Measurements from ENCODE around the gene MTUS2. TPM values are rescaled to one million over a fixed set of nuclear protein-coding genes. Genes with fewer than 3 reads are reported as not detected.

Gene MTUS2
- total and polyA plus RNA-seq, 3 experiments from 2014 or later, result 0.60 TPM; not detected in 2

DNA sequence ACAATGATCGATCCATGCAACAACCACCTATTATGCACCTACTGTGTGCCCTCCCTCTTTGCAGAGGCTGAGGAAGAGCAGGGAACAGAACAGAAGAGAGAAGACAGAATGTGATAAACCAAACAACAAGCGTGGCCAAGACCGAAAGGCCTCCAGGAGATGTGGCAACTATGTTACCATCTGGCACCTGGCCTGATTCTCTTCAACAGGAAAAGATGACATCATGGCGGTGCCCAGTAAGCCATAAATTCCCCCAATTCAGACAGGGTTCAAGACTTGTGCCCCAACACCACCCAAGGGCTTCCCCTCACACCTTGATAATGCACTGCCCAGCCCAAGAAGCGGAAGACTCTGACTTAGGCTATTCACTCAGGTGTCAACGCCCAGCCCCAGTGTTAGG, 731.1 kb downstream of the MTUS2 start:
- no peaks in the 10 kb centered on the region for H3K4me1 ChIP-seq (ENCODE audit: insufficient read depth, low read length)
- Mint-ChIP-seq H3K36me3 (peaks cover 13 to 68% (median 28%) of the 10 kb centered on the region in 3 donors), H3K27me3 (no peaks in the 10 kb centered on the region), H3K4me3 (no peak overlapping the region), H3K27ac (peak overlapping the region in 1 of 8 donors; percentile 10), H3K9me3 (no peaks in the 10 kb centered on the region), H3K4me1 (peaks cover 0 to 15% (median 5%) of the 10 kb centered on the region in 3 donors)
- no peaks in the 10 kb centered on the region for H3K27me3 ChIP-seq (ENCODE audit: insufficient read depth, low read length, poor library complexity, severe bottlenecking)
- ChIA-PET POLR2A (no interaction called here), CTCF (no interaction called here)
- no peak overlapping the region for H3K27ac ChIP-seq (ENCODE audit: low read depth, low read length)
- no peak overlapping the region for H3K4me3 ChIP-seq (ENCODE audit: low read length)
- no peaks in the 10 kb centered on the region for H3K9me3 ChIP-seq (ENCODE audit: low read length)
- no peak for DNase-seq
- H3K36me3 ChIP-seq (ENCODE audit: insufficient read depth, low read length), result peaks cover 12% of the 10 kb centered on the region

Other genes with a start within 250 kb of the MTUS2 start
- 100 to 1,000 TPM; 127 to 131 TPM for gene POMP, start 161.2 kb upstream of the MTUS2 start, total RNA-seq
- 98.4 TPM for gene POMP, start 161.2 kb upstream of the MTUS2 start, polyA plus RNA-seq
- 1 to 10 TPM; 4.9 to 5.1 TPM for gene SLC46A3, start 101.4 kb upstream of the MTUS2 start, total RNA-seq
- gene SLC46A3, start 101.4 kb upstream of the MTUS2 start, polyA plus RNA-seq, result 24.9 TPM